WI38 (cell line): Measurements from ENCODE around the gene AGAP1.

Experiments
- H3K4me3 ChIP-seq: 2 replicates; pipeline ENCODE4 v1.5.1; 2011; ENCODE audit warnings: low read depth, mild to moderate bottlenecking, control low read depth, low read length
- CTCF ChIP-seq: IDR thresholded peaks from 2 replicates; pipeline ENCODE4 v1.5.1; 2012; ENCODE audit warnings: low read depth, mild to moderate bottlenecking, control low read depth, low read length

The AGAP1 gene

GRCh38 chr2:236125541-236125940, 631.7 kb downstream of the AGAP1 start:
- H3K4me3 ChIP-seq, result no peak overlapping the region
- TF ChIP-seq CTCF, result no peak

GRCh38 chr2:236127010-236127409, 633.2 kb downstream of the AGAP1 start:
- H3K4me3 ChIP-seq, result no peak overlapping the region
- no peak for TF ChIP-seq CTCF

- no peak for TF ChIP-seq CTCF
- no peak overlapping the region for H3K4me3 ChIP-seq
These were observed 634.5 kb downstream of the AGAP1 start for GRCh38 chr2:236128321-236128720.

- H3K4me3 ChIP-seq, result no peak overlapping the region
- TF ChIP-seq CTCF, result no peak
These were observed 636.1 kb downstream of the AGAP1 start for GRCh38 chr2:236129935-236130334.

- no peak overlapping the region for H3K4me3 ChIP-seq
- TF ChIP-seq CTCF, result no peak
These were observed 636.6 kb downstream of the AGAP1 start for GRCh38 chr2:236130349-236130998.

GRCh38 chr2:236131073-236131692, 637.3 kb downstream of the AGAP1 start:
- H3K4me3 ChIP-seq, result no peak overlapping the region
- no peak for TF ChIP-seq CTCF

GRCh38 chr2:236133410-236134012, 639.7 kb downstream of the AGAP1 start:
- H3K4me3 ChIP-seq, result no peak overlapping the region
- TF ChIP-seq CTCF, result no peak; the same call in 1 of the 2 replicates
